NCI-H524 treated with DMSO at 0.1 percent for 48 hours (cell line): Measurements from ENCODE around the gene PFDN6.

Experiments
- DNase-seq: peaks from one replicate; lab custom pipeline; 2025; lab: John Stamatoyannopoulos, UW

PFDN6 gene

DNA sequence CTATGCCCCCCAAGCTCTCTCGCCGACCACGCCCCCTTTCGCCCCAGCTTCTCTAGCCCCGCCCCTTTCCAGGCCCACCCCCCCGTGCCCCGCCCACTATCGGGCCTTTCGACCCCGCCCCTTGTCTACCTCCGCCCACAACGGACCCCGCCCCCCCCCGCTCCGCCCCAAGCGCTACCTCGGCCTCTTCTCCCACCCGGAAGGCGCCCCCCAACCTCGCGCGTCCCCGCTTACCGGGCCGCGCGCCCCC lies 27.9 kb downstream of the PFDN6 start:
- no peak for DNase-seq

DNA sequence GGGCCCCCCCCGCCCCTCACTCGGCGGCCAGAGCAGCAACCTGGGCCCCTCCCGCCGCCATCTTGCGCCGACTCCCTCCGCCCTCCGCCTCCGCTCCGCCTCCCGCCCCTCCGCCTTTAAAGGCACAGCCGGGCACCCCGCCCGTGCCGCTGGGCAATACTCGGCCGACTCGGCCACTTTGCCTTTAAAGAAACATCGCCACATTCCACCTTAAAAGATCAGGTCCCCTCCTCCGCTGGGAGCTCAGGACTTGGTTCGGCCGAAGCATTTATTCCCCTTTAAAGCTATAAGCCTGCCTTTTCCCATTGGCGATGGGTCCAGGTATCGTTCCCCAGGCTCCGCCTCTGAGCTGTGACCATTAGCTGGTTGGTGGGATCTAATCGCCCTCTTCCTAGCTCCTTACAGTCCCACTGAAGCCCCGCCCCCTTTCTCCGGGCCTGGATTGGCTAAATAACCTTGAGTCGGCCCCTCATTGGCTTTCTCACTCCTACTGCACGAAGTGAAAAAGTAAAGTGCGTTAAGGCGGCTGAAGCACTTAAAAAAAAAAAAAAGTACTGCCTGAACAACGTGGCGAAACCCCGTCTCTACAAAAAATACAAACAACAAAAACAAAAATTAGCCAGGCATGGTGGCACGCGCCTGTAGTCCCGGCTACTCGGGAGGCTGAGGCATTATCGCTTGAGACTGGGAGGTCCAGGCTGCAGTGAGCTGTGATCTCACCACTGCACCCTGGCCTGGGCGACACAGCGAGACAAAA lies 28.4 kb downstream of the PFDN6 start, which contains the start of gene ZBTB22:
Gene ZBTB22 (minus strand): TSS at position 76 of the 757 bp plus-strand sequence. CDS start 828 bp downstream, outside the sequence.
- DNase-seq, result peak; percentile 81

DNA sequence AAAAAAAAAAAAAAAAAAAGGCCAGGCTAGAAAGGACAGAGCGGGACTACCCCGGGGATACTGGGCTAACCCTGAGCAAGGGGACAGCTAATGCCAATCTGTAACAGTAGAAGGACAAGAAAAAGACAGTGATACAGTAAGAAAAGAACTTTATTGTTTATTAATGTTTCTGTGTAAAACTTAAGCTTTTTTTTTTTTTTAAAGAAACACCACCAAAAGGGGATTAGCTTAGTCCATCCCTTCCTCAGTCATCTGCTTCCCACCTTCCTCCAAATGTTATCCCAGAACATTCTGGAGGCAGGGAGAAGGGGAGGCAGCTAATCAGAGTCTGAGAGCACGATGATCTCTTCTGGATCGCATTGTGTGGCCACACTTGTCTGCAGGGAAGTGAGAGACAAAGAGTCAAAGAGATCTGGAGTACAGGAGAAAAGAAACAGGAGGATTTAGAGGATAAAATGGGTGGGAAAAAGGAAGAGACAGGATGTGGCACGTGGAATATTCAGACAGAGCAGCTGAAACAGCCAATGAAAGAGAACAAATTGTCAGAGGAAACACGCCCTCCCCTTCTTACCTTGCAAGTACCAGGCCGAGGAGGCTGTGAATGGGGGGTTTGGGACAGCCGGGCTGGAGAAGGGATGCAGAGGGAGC lies 29.1 kb downstream of the PFDN6 start:
- DNase-seq, result no peak

DNA sequence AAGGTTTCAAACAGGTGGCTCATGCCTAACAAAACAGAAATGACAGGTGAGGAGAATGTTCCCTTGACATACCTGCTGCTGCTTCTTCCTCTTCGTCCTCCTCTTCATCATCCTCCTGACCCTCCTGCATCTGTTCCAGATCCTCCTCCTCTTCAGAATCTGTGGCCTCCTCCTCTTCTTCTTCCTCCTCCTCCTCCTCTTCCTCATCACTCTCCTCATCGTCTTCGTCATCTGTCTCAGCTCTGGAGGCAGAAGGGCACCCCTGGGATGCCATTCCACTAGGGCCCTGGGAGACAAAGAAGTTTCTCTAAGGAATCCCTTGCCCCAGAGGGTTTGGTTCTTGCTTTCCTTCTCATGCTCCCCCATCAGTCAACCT lies 30.5 kb downstream of the PFDN6 start:
- no peak for DNase-seq

GRCh38 chr6:33320315-33321181 lies 31.1 kb downstream of the PFDN6 start:
- no peak for DNase-seq

GRCh38 chr6:33321227-33321626 lies 31.8 kb downstream of the PFDN6 start:
- no peak for DNase-seq

DNA sequence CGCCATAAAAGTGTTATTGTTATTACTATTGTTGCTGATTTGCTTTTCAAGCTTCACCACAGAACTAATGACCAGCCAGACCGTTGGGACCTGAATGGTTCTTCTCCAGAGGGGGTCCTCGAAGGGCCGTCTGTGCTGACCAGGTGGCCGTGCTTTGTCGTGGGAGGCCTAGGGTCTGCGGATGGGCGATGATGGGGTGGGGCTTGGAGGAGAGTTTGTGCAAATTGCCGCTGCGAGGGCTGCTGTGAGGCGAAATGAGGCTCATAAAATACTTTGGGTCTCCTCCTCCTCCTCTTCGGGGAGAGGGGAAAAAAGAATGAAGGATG lies 34.2 kb downstream of the PFDN6 start:
- no peak for DNase-seq

DNA sequence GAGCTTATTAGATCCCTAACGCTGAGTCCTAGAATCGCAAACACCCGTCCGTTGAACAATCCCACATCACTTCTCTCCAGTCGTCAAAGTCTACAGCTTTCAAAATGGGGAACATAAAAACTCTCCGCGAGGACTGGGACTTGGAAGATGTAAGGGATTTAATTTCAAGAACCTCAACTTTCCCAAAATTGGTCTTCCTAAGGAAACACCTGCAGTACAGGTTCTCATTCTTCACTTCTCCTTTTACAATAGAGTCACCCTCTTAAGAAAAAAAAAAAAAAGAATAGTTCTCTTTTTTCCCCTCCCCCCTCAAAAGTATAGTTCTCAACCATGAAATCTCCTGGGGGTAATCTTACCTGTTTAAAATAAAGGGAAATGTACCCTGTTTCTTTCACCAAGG lies 34.7 kb downstream of the PFDN6 start:
- DNase-seq, result no peak

- no peak for DNase-seq
Measured at GRCh38 chr6:33329058-33329457, 39.7 kb downstream of the PFDN6 start.

DNA sequence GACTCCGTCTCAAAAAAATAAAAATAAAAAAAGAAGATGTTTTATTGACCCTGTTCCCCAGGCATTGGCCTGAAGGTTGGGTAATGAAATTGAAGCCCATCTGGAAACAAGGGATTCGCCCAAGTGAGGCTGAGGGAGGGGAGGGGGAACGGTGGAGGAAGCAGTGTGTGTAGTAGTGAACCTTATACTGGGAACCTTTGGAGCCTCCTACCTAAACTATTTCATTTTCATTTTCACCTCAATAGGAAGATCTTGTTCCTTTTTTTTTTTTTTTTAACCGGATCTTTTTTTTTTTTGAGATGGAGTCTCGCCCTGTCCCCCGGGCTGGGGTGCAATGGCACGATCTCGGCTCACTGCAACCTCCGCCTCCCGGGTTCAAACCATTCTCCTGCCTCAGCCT lies 41.3 kb downstream of the PFDN6 start:
- no peak for DNase-seq

GRCh38 chr6:33333666-33334065 lies 44.3 kb downstream of the PFDN6 start:
- DNase-seq, result no peak

DNA sequence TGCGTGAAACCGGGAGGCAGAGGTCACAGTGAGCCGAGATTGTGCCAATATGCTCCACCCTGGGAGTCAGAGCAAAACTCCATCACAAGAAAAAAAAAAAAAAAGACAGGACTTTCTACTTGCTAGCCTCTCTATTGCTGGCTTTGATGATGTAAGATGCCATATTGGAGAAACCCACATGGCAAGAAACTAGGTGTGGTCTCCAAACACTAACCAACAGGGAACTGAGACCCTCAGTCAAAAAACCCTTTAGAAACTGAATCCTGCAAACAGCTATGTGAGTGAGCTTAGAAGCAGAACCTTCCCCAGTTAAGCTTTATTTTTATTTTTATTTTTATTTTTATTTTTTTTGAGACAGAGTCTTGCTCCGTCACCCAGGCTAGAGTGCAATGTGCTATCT lies 46.5 kb downstream of the PFDN6 start:
- DNase-seq, result no peak

DNA sequence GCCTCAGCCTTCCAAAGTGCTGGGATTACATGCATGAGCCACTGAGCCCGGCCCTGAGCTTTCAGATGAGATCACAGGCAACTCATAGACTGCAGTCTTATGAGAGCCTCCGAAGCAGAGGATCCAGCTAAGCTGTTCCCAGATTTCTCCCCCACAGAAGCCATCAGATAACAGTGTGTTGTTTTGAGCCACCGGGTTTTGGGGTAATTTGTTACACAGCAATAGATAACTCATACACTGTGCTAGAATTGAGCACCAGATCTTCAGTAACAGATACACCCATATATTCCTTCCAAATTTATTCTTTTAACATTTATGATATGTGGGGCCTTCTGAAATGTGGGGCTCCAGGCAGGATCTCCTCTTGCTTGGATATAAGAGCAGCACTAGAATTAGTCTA lies 47.1 kb downstream of the PFDN6 start:
- no peak for DNase-seq

DNA sequence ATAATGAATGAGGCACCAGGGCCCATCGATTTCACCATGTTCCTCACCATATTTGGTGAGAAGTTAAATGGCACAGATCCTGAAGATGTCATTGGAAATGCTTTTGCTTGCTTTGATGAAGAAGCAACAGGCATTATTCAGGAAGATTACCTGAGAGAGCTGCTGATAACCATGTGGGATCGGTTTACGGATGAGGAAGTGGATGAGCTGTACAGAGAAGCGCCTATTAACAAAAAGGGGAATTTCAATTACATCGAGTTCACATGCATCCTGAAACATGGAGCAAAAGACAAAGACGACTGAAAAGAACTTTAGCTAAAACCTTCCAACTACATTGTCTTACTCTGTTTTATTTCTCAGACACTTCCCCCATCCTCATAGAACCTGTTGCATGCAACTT lies 49.8 kb downstream of the PFDN6 start:
- no peak for DNase-seq
